ENCODE measurements around the gene CLEC19A.

DNA sequence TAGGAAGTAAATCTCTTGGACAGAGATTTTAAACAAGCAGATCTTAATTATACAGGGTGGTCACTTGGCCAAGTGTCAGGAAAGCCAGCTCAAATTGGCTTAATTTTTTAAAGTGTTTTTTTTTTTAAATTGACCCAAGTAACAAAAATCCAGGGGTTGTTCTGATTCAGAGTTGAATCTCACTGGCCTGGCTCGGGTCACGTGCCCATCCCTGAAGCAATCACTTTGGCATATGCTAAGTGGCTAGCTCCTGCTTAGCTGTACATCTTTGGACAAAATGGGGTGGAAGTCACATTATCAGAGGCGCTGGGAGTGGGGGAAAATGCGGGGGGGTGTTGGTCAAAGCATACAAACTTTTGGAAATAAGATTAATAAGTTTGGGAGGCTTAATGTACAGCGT lies 23.6 kb downstream of the CLEC19A start:
- TF ChIP-seq, protein P1, sequence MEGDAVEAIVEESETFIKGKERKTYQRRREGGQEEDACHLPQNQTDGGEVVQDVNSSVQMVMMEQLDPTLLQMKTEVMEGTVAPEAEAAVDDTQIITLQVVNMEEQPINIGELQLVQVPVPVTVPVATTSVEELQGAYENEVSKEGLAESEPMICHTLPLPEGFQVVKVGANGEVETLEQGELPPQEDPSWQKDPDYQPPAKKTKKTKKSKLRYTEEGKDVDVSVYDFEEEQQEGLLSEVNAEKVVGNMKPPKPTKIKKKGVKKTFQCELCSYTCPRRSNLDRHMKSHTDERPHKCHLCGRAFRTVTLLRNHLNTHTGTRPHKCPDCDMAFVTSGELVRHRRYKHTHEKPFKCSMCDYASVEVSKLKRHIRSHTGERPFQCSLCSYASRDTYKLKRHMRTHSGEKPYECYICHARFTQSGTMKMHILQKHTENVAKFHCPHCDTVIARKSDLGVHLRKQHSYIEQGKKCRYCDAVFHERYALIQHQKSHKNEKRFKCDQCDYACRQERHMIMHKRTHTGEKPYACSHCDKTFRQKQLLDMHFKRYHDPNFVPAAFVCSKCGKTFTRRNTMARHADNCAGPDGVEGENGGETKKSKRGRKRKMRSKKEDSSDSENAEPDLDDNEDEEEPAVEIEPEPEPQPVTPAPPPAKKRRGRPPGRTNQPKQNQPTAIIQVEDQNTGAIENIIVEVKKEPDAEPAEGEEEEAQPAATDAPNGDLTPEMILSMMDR (conservative IDR thresholded peaks at IDR 0.05) = no peak
- TF ChIP-seq EZH2 (IDR thresholded peaks at IDR 0.05; ENCODE audit: low read depth) = no peak

Measured in PC-9 (cell line).